ACC112 (cell line): ENCODE measurements around the gene HES6.
A peak's percentile ranks its signal among the peaks of the same experiment; 100 is the strongest.

Experiments used
- H2AFZ ChIP-seq: fragments of 200-600 bp; sonication (generic); one replicate; pipeline ENCODE4 v1.6.0; 2017; ENCODE audit warnings: antibody characterized with exemption, low read length; ENCODE audit not compliant: unreplicated experiment
- H3K27ac ChIP-seq: fragments of 200-600 bp; sonication (generic); 2 replicates; pipeline ENCODE4 v1.5.1; 2014; ENCODE audit warnings: low read depth, mild to moderate bottlenecking, antibody characterized with exemption, low read length, moderate library complexity
- H3K27me3 ChIP-seq: fragments of 200-600 bp; sonication (generic); 2 replicates; pipeline ENCODE4 v1.6.1; 2014; ENCODE audit warnings: mild to moderate bottlenecking, antibody characterized with exemption, low read length, moderate library complexity, mixed read lengths; ENCODE audit not compliant: insufficient read depth
- H3K36me3 ChIP-seq: fragments of 200-600 bp; sonication (generic); 2 replicates; pipeline ENCODE4 v1.6.1; 2016; ENCODE audit warnings: mild to moderate bottlenecking, antibody characterized with exemption, low read length, moderate library complexity, mixed read lengths; ENCODE audit not compliant: insufficient read depth
- H3K4me1 ChIP-seq: fragments of 200-600 bp; sonication (generic); one replicate; pipeline ENCODE4 v1.6.1; 2016; ENCODE audit warnings: low read length, mixed read lengths; ENCODE audit not compliant: insufficient read depth, unreplicated experiment, control insufficient read depth
- H3K4me3 ChIP-seq: fragments of 200-600 bp; sonication (generic); 2 replicates; pipeline ENCODE4 v1.5.1; 2014; ENCODE audit warnings: mild to moderate bottlenecking, low read depth, low read length
- H3K79me2 ChIP-seq: fragments of 200-600 bp; sonication (generic); one replicate; pipeline ENCODE4 v1.6.0; 2016; ENCODE audit warnings: low read length; ENCODE audit not compliant: control insufficient read depth, unreplicated experiment, insufficient read depth

Gene HES6

GRCh38 chr2:238216651-238217184 is 23.1 kb downstream of the HES6 start:
- Histone ChIP-seq H3K4me3 (no peak overlapping the region), H3K79me2 (no peaks in the 10 kb centered on the region), H3K27me3 (peaks cover 25% of the 10 kb centered on the region; the same call in 1 of the 2 replicates), H3K4me1 (no peaks in the 10 kb centered on the region), H3K36me3 (no peaks in the 10 kb centered on the region), H2AFZ (no peak overlapping the region), H3K27ac (no peak overlapping the region)

DNA sequence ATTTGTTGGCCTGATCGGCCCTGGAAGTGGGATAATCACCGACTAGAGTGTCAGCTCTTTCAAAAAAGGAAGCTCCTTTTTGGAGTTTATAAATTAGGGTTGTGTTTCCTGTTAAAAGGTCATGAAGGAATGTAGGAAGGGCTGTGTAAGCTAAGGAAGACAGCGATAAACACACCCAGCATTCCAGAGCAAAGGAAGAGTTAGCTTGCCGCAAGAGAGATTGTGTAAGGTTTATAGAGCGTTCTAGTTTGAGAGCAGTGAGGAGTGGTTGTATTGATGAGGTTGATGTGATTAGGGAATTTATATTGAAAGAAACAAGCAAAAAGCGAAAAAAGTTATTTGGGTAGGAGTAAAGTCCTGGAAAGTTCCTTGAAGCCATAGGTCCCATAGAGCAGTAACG is 32.8 kb downstream of the HES6 start:
- peaks cover 5% of the 10 kb centered on the region for H3K4me1 ChIP-seq
- H3K27ac ChIP-seq = no peak overlapping the region
- H3K27me3 ChIP-seq = peaks cover 40% of the 10 kb centered on the region
- no peaks in the 10 kb centered on the region for H3K36me3 ChIP-seq
- no peak overlapping the region for H3K4me3 ChIP-seq
- H2AFZ ChIP-seq = no peak overlapping the region
- H3K79me2 ChIP-seq = peaks cover 14% of the 10 kb centered on the region

DNA sequence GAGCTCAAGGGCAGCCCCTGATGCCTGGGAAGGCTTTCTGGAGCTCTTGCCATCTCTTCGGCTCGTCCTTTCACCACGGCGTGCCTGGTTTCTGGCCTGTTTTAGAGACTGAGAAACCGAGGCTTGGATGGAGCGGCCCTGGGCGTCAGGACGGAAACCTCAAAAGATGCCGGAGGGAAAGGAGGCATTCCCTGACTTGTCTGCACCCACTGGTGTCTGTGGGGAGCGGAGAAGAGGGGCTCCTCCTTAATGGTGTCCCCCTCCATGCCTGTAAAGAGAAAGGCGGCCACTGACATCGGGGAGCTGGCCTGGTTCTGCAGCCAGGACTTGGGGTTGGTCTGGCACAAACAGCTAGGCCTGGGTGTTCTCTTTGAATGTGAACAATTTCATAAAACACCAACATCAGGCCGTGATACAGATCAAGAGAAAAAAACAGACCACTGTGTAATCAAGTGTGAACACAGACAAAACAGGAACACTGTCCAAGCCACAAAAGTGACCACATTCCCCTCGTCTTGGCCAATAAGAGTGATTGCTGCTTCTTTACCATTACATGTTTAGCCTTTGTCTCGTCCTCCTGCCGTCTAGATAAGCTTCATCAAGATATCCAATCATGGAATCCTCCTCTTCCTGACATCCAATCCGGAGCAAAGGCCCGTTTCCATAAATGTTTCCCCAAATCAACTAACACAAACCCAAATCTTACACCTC is 35.7 kb downstream of the HES6 start:
- Histone ChIP-seq H3K4me3 (peak overlapping the region; percentile 91), H3K79me2 (peaks cover 42% of the 10 kb centered on the region), H3K4me1 (peaks cover 22% of the 10 kb centered on the region), H3K27ac (peak overlapping the region; percentile 52), H3K27me3 (peaks cover 20% of the 10 kb centered on the region), H2AFZ (peak overlapping the region; percentile 81), H3K36me3 (no peaks in the 10 kb centered on the region)

DNA sequence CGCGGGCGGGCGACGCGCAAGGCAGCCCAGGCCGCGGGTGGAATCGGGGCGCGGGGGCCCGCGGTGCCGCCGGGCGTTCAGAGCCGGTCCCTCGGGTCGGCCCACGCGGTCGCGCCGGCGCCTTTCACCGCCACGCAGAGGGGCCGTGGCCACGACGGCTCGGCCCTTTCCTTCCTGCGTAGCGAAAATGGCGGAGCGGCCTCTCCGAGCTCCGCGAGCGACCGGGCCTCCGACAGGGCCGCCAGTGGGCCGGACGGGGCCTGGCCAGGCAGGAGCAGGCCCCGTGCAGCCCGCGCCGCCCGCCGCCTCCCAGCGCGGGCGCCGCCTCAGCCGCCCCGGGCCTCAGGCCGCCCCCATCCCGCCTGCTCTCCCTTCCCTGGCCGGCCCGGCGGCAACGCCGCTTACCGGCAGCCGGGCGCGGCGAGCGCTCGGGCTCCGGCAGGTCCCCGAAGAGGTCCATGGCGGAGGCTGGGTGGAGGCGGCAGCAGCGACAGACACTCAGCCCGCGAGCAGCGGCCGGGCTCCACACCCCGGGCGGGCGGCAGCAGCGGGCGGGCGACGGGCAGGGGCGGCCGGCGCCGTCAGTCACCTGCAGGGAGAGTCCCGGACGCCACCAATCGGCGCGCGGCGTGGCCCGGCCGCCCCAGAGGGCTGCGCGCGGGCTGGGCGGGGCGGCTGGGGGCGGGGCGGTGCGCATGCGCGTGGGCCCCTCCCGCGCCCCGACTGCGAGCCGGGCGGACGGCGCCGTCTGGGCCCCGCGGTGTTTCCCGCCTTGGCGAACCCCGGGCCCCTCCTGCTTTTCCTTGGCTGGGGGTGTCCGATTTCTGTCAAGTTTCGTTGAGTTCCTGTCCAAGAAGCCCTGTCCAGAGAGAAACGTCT is 36.5 kb downstream of the HES6 start, which contains the start of gene ILKAP:
TSS of gene ILKAP (minus strand) at position 602 of the 879 bp plus-strand sequence. CDS start at position 460, 142 bp downstream.
- H3K4me1 ChIP-seq = peaks cover 22% of the 10 kb centered on the region

GRCh38 chr2:238202326-238203093 is 37.3 kb downstream of the HES6 start:
- H3K4me3 ChIP-seq = peak overlapping the region; percentile 91

More for the DNA sequence above, 36.5 kb downstream of the HES6 start, which contains the start of gene ILKAP:
- Histone ChIP-seq H3K79me2 (peaks cover 50% of the 10 kb centered on the region), H3K27ac (peak within 1 kb of the TSS; percentile 54), H3K4me3 (peak within 1 kb of the TSS; percentile 91), H3K36me3 (no peaks in the 10 kb centered on the region), H2AFZ (peak within 1 kb of the TSS; percentile 92), H3K27me3 (peaks cover 12% of the 10 kb centered on the region)

DNA sequence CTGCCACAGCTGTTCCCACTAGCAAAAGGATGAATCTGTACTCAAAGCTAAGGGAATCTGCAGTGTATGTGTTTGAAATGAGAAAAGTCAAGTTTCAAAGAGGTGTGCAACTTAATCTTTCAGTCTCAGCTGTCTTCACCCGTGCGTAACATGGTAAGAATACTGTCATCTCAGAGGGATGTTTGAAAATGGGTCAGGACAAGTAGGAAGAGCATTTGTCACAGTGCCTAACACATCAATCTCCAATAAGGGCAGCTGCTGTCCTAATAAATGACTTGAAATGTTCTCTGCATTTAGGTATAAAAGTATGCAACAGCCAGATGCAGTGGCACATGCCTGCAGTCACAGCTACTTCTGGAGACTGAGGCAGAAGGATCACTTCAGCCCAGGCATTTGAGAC is 49.4 kb downstream of the HES6 start:
- peaks cover 19% of the 10 kb centered on the region for H3K79me2 ChIP-seq
- H2AFZ ChIP-seq = no peak overlapping the region
- peaks cover 45% of the 10 kb centered on the region for H3K36me3 ChIP-seq
- H3K27ac ChIP-seq = no peak overlapping the region
- no peaks in the 10 kb centered on the region for H3K27me3 ChIP-seq
- no peaks in the 10 kb centered on the region for H3K4me1 ChIP-seq
- H3K4me3 ChIP-seq = no peak overlapping the region

More at GRCh38 chr2:238202326-238203093, 37.3 kb downstream of the HES6 start:
- Histone ChIP-seq H3K27ac (peak overlapping the region; percentile 54; the same call in 1 of the 2 replicates), H3K36me3 (no peaks in the 10 kb centered on the region), H3K79me2 (peaks cover 59% of the 10 kb centered on the region), H3K4me1 (peaks cover 22% of the 10 kb centered on the region), H3K27me3 (peaks cover 4% of the 10 kb centered on the region; the same call in 1 of the 2 replicates), H2AFZ (peak overlapping the region; percentile 92)
